CD4-positive, alpha-beta memory T cell (primary cell): Measurements from ENCODE around the gene STK24. TPM values are rescaled to one million over a fixed set of nuclear protein-coding genes. Genes with fewer than 3 reads are reported as not detected.

Source experiments
- CTCF ChIA-PET: fragments of 350-600 bp; sonication (Branson Sonifier 250); formaldehyde crosslinking; loops from one replicate; lab custom pipeline; 2021; ENCODE audit warnings: inconsistent platforms; ENCODE audit not compliant: partially characterized antibody; lab: Charles Lee
- POLR2A ChIA-PET: fragments of 350-600 bp; sonication (Branson Sonifier 250); formaldehyde crosslinking; loops from one replicate; lab custom pipeline; 2021; ENCODE audit not compliant: partially characterized antibody; lab: Charles Lee
- DNase-seq, 5 donors: peaks; one replicate each; pipeline versions ENCODE4 v3.0.0 to v3.0.0-alpha.2; 2020 to 2022; ENCODE audit warnings: mixed read lengths in 1 of 5
- H3K27ac ChIP-seq: one replicate; pipeline ENCODE4 v1.7.0; 2013; ENCODE audit warnings: low read depth, low read length
- H3K27me3 ChIP-seq: 2 replicates; pipeline ENCODE4 v1.7.0; 2013; ENCODE audit warnings: mild to moderate bottlenecking, low read length, moderate library complexity; ENCODE audit not compliant: insufficient read depth
- H3K36me3 ChIP-seq: 2 replicates; pipeline ENCODE4 v1.7.0; 2013; ENCODE audit warnings: mild to moderate bottlenecking, low read length, moderate library complexity; ENCODE audit not compliant: insufficient read depth
- H3K4me1 ChIP-seq: 2 replicates; pipeline ENCODE4 v1.7.0; 2013; ENCODE audit warnings: mild to moderate bottlenecking, low read length, moderate library complexity; ENCODE audit not compliant: insufficient read depth
- H3K4me3 ChIP-seq, 2 donors: one replicate each; pipeline ENCODE4 v1.7.0; 2013; ENCODE audit warnings: low read length in 2 of 2, mild to moderate bottlenecking in 1 of 2
- H3K9me3 ChIP-seq, 2 donors: one replicate each; pipeline ENCODE4 v1.7.0; 2013; ENCODE audit warnings: low read length in 2 of 2, control low read depth in 1 of 2; ENCODE audit not compliant: control insufficient read depth in 1 of 2
- H3K27ac Mint-ChIP-seq, 7 donors: one replicate each; pipeline ENCODE4 v1.8.0; 2020 to 2021; ENCODE audit warnings: mixed read lengths in 7 of 7, mild to moderate bottlenecking in 6 of 7, inconsistent platforms in 3 of 7, moderate library complexity in 3 of 7
- H3K27me3 Mint-ChIP-seq, 2 donors: one replicate each; pipeline ENCODE4 v1.8.0; 2020 to 2021; ENCODE audit warnings: mixed read lengths in 2 of 2
- H3K36me3 Mint-ChIP-seq, 2 donors: one replicate each; pipeline ENCODE4 v1.8.0; 2020 to 2021; ENCODE audit warnings: mixed read lengths in 2 of 2, inconsistent platforms in 1 of 2, mild to moderate bottlenecking in 1 of 2
- H3K4me1 Mint-ChIP-seq, 4 donors: one replicate each; pipeline ENCODE4 v1.8.0; 2020 to 2021; ENCODE audit warnings: mixed read lengths in 4 of 4, mild to moderate bottlenecking in 1 of 4
- H3K4me3 Mint-ChIP-seq, 8 donors: one replicate each; pipeline ENCODE4 v1.8.0; 2020 to 2021; ENCODE audit warnings: mixed read lengths in 8 of 8, mild to moderate bottlenecking in 7 of 8, moderate library complexity in 6 of 8, inconsistent platforms in 3 of 8
- H3K9me3 Mint-ChIP-seq, 8 donors: one replicate each; pipeline ENCODE4 v1.8.0; 2020 to 2021; ENCODE audit warnings: mixed read lengths in 8 of 8, mild to moderate bottlenecking in 5 of 8, inconsistent platforms in 3 of 8, moderate library complexity in 1 of 8
- intact Hi-C: fragments of 100-400 bp; cut with micrococcal nuclease; formaldehyde crosslinking; loops from one replicate; pipeline ENCODE4 v1.15.1; 2023
- polyA plus RNA-seq, 2 donors: library from polyadenylated mRNA; unstranded; fragments of 300-500 nt; fragmentation: Illumina TruSeq; gene quantifications; one replicate each; pipeline ENCODE4 v1.2.3, GENCODE V29; 2021
- total RNA-seq, 2 experiments: library from RNA; stranded (reverse); gene quantifications; one replicate each; pipeline ENCODE4 v1.2.3, GENCODE V29; 2021

The STK24 gene
- total and polyA plus RNA-seq, 4 experiments from 2014 or later = 24.2 to 147 (median 118) TPM

DNA sequence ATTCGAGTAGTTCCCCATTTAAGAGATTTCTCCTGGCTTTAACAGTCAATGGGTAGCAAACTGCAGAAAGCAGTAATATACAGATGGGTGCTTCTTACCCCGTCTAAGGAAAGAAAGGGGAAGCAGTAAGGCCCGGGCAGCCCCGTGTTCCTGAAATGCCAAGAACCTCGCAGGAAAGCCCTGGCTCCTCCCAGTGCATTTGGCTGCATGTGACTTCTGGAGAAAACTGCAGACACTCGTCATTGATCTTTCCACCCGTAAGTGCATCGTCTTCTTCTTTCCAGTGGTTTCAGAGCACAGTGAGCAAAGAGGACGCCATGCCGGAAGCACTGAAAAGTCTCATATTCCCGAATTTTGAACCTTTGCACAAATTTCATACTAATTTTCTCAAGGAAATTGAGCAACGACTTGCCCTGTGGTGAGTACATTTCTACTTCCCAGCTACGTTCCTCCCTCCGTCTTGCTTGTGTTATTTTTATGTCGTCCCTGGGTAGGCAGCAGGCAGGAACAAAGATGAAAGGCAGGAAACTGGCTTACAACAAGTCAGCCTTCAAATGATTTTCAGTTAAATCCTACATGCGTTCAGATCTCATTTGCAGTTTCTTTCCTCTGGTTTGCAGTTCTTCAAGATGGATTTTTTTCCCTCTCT, 165.2 kb downstream of the STK24 start:
- Mint-ChIP-seq H3K27ac (peak overlapping the region in 3 of 7 donors; percentile 3 to 29 (median 9)), H3K27me3 (peaks cover 7 to 29% of the 10 kb centered on the region in 2 donors), H3K9me3 (peaks cover 0 to 3% (median under 1%) of the 10 kb centered on the region in 8 donors), H3K4me1 (peaks cover 5 to 9% (median 7%) of the 10 kb centered on the region in 4 donors), H3K4me3 (peak overlapping the region; percentile 69 to 90 (median 76)), H3K36me3 (no peaks in the 10 kb centered on the region)
- peak in 2 of 5 donors; percentile 5 for DNase-seq
- Histone ChIP-seq H3K27me3 (no peaks in the 10 kb centered on the region), H3K4me3 (no peak overlapping the region), H3K9me3 (no peaks in the 10 kb centered on the region), H3K36me3 (no peaks in the 10 kb centered on the region), H3K4me1 (no peaks in the 10 kb centered on the region), H3K27ac (no peak overlapping the region)
- ChIA-PET CTCF (no interaction called here), POLR2A (no interaction called here)
- intact Hi-C loops = no loop called here

DNA sequence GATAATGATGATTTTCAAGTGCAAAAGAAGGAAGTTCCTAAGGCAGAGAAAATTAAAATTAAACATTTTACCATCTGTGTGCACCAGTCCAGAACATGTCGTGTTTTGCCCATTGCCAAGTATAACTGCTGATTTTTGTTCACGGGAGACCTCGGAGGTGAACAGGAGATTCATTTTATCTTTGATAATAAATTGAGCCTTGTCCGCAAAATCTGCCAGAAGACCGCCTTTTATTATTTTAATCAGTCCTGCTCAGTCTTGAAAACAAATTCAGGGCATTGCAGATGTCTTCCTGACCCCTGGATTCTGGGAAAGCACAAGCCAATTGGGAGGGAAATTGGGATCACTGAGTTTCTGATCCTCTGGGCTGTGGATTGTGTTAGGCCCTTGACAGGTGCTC, 165.9 kb downstream of the STK24 start:
- CTCF ChIA-PET = interaction anchor here (0.9 kb wide), 1 partner anchor 242 kb away, joined by 3 read pairs; no protein-coding TSS in a partner anchor
- Mint-ChIP-seq H3K9me3 (peaks cover 0 to 2% (median 0%) of the 10 kb centered on the region in 8 donors), H3K36me3 (no peaks in the 10 kb centered on the region), H3K4me1 (peaks cover 5 to 9% (median 7%) of the 10 kb centered on the region in 4 donors), H3K4me3 (peak overlapping the region in 2 of 8 donors; percentile 53 to 90), H3K27me3 (peaks cover 7 to 29% of the 10 kb centered on the region in 2 donors), H3K27ac (no peak overlapping the region)
- H3K27ac ChIP-seq = no peak overlapping the region
- no peaks in the 10 kb centered on the region for H3K27me3 ChIP-seq
- POLR2A ChIA-PET = no interaction called here
- H3K4me3 ChIP-seq = no peak overlapping the region
- DNase-seq = no peak
- no peaks in the 10 kb centered on the region for H3K4me1 ChIP-seq
- H3K9me3 ChIP-seq = no peaks in the 10 kb centered on the region
- intact Hi-C loops = no loop called here
- H3K36me3 ChIP-seq = no peaks in the 10 kb centered on the region

DNA sequence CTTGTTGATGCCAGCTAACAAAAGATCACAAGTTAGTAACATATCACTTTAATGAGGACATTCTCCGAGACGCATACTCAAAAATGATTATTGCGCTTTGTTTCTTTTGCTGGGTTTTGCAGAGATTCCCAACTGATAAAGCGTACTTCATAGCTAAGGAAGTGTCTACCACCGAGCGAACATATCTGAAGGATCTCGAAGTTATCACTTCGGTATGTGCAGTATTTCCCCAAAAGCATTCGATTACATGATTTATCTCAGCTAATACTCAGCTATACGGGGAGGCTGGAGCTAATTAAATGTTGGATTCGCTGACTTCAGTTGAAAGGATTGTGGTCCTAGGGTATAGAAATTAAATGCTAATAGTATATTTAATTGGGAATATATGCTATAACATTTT, 166.3 kb downstream of the STK24 start:
- H3K4me1 ChIP-seq = no peaks in the 10 kb centered on the region
- H3K9me3 ChIP-seq = no peaks in the 10 kb centered on the region
- no peak overlapping the region for H3K27ac Mint-ChIP-seq
- peaks cover 5 to 9% (median 7%) of the 10 kb centered on the region in 4 donors for H3K4me1 Mint-ChIP-seq
- peak overlapping the region in 1 of 8 donors; percentile 41 for H3K4me3 Mint-ChIP-seq
- no peaks in the 10 kb centered on the region for H3K27me3 ChIP-seq
- peaks cover 0 to under 1% (median 0%) of the 10 kb centered on the region in 8 donors for H3K9me3 Mint-ChIP-seq
- DNase-seq = no peak
- no peaks in the 10 kb centered on the region for H3K36me3 ChIP-seq
- ChIA-PET CTCF (interaction anchor here (0.6 to 0.9 kb wide), 2 partner anchors 24 to 243 kb away, joined by 3 to 4 read pairs; no protein-coding TSS in a partner anchor), POLR2A (no interaction called here)
- H3K27me3 Mint-ChIP-seq = peaks cover 7 to 29% of the 10 kb centered on the region in 2 donors
- intact Hi-C loops = no loop called here
- no peaks in the 10 kb centered on the region for H3K36me3 Mint-ChIP-seq
- H3K27ac ChIP-seq = no peak overlapping the region
- H3K4me3 ChIP-seq = no peak overlapping the region

DNA sequence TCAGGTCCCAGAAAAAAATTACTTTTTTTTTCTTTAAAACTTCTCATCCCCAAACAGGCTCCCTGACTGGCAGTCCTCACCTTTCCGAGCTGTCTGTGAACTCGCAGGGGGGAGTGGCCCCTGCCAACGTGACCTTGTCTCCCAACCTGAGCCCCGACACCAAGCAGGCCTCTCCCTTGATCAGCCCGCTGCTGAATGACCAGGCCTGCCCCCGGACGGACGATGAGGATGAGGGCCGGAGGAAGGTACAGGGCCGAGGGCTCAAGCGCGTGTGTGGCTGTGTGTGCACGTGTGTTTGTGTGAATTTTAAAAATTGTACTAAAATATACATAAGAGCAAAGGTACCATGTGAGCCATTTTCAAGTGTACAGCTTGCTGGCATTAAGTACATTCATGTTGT, 167.6 kb downstream of the STK24 start:
- intact Hi-C loops = no loop called here
- Mint-ChIP-seq H3K9me3 (no peaks in the 10 kb centered on the region), H3K27me3 (peaks cover 7 to 27% of the 10 kb centered on the region in 2 donors), H3K4me1 (peaks cover 5 to 9% (median 7%) of the 10 kb centered on the region in 4 donors), H3K27ac (no peak overlapping the region), H3K4me3 (no peak overlapping the region), H3K36me3 (no peaks in the 10 kb centered on the region)
- Histone ChIP-seq H3K4me1 (no peaks in the 10 kb centered on the region), H3K27ac (no peak overlapping the region), H3K27me3 (no peaks in the 10 kb centered on the region), H3K9me3 (no peaks in the 10 kb centered on the region), H3K36me3 (no peaks in the 10 kb centered on the region), H3K4me3 (no peak overlapping the region)
- DNase-seq = no peak
- POLR2A ChIA-PET = no interaction called here
- CTCF ChIA-PET = no interaction called here

DNA sequence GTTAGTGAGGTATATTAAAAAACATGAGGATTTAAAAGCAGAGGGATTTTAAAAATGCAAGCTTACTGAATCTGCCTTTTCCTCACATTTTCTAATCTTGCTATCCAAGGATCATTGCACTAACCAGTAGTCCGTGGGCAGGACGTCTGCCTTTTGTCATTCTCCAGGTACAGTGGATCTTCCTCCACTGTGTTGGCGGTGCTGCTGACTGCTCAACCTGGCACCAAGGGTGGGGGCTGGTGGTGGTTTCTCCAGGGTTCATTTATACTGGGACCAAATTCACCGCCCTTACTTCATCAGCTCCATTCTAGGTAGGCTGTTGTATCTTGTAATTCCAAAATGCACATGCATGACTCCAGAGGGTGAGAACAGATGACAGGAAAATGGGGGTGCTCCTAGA, 169.3 kb downstream of the STK24 start:
- Mint-ChIP-seq H3K27ac (no peak overlapping the region), H3K4me1 (peaks cover 5 to 9% (median 7%) of the 10 kb centered on the region in 4 donors), H3K9me3 (no peaks in the 10 kb centered on the region), H3K27me3 (peaks cover 7 to 18% of the 10 kb centered on the region in 2 donors), H3K36me3 (no peaks in the 10 kb centered on the region), H3K4me3 (no peak overlapping the region)
- no peak overlapping the region for H3K4me3 ChIP-seq
- DNase-seq = no peak
- no peaks in the 10 kb centered on the region for H3K9me3 ChIP-seq
- no peaks in the 10 kb centered on the region for H3K36me3 ChIP-seq
- H3K4me1 ChIP-seq = no peaks in the 10 kb centered on the region
- no peak overlapping the region for H3K27ac ChIP-seq
- intact Hi-C loops = no loop called here
- no peaks in the 10 kb centered on the region for H3K27me3 ChIP-seq
- ChIA-PET POLR2A (no interaction called here), CTCF (no interaction called here)

DNA sequence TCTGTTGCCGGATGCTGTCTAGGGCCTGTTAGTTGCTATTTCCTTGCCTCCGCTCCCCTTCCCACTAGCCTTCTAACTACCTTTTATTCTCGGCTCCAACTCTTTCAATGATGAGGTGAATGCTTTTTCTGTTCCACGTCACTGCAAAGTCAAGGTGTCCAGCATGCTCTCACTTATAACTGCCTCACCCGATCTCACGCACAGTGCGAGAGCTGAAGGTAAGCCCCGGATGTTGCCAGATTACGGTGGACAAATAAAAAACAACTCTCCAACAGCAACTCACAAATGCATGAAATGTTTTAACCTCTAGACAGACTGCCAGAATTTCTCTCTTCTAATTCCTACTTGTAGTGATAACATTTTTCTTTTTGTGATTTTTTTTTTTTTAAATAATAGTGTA, 169.9 kb downstream of the STK24 start:
- intact Hi-C loops = no loop called here
- no peaks in the 10 kb centered on the region for H3K36me3 ChIP-seq
- ChIA-PET CTCF (no interaction called here), POLR2A (no interaction called here)
- no peak overlapping the region for H3K4me3 ChIP-seq
- H3K27me3 Mint-ChIP-seq = peaks cover 7 to 19% of the 10 kb centered on the region in 2 donors
- H3K27ac Mint-ChIP-seq = no peak overlapping the region
- peaks cover 3 to 5% (median 3%) of the 10 kb centered on the region in 4 donors for H3K4me1 Mint-ChIP-seq
- no peak for DNase-seq
- no peak overlapping the region for H3K4me3 Mint-ChIP-seq
- no peaks in the 10 kb centered on the region for H3K9me3 ChIP-seq
- H3K36me3 Mint-ChIP-seq = no peaks in the 10 kb centered on the region
- no peaks in the 10 kb centered on the region for H3K27me3 ChIP-seq
- no peak overlapping the region for H3K27ac ChIP-seq
- H3K4me1 ChIP-seq = no peaks in the 10 kb centered on the region
- no peaks in the 10 kb centered on the region for H3K9me3 Mint-ChIP-seq

DNA sequence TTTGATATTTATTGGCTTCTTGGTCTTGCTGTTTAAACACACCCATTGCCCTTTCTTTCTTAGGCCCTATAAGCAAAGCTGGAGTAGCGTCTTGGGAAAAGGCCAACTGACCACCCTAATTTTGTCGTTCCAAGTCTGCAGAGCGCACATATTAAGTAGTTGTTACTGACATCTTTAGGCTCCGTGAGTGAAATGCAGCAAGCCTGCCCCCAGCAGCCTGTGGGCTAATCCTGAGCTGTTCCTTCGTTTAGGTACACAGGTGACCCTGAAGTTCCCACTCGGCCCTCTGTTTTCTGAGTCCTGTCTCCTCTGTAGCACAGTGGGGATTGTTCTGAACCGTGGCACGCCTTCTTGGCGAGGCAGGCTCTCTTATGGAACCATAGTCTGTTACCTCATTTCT, 170.5 kb downstream of the STK24 start:
- H3K27ac ChIP-seq = no peak overlapping the region
- no peak for DNase-seq
- Mint-ChIP-seq H3K4me1 (no peaks in the 10 kb centered on the region), H3K36me3 (no peaks in the 10 kb centered on the region), H3K9me3 (no peaks in the 10 kb centered on the region), H3K27me3 (peaks cover 4 to 16% of the 10 kb centered on the region in 2 donors), H3K27ac (no peak overlapping the region), H3K4me3 (no peak overlapping the region)
- no peaks in the 10 kb centered on the region for H3K9me3 ChIP-seq
- no peaks in the 10 kb centered on the region for H3K4me1 ChIP-seq
- ChIA-PET POLR2A (no interaction called here), CTCF (interaction anchor here (0.6 kb wide), 1 partner anchor 302 kb away, joined by 3 read pairs; no protein-coding TSS in a partner anchor)
- H3K4me3 ChIP-seq = no peak overlapping the region
- H3K36me3 ChIP-seq = no peaks in the 10 kb centered on the region
- H3K27me3 ChIP-seq = no peaks in the 10 kb centered on the region
- intact Hi-C loops = no loop called here
